Measurements from ENCODE around the gene KCNJ9. TPM values are rescaled to one million over a fixed set of nuclear protein-coding genes. Genes with fewer than 3 reads are reported as not detected.

The KCNJ9 gene
- total and polyA plus RNA-seq, 2 of the 13 experiments (the other 11 are each of a cell fraction or from before 2014, with no cell fraction given) = not detected

DNA sequence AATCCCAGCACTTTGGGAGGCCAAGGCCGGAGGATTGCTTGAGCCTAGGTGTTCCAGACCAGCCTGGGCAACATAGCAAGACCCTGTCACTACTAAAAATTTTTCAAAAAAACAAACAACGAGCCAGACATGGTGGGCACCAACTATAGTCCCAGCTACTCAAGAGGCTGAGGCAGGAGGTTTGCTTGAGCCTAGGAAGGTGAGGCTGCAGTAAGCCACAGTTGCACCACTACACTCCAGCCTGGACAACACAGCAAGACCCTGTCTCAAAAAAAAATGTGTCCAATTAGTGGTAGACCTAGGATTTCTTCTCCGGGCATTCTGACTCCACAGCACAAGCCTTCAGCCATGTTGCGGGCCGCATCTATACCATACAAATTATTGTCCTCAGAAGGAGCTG lies 23.8 kb downstream of the KCNJ9 start:
- 93% methylated on average over 5 of the region's 5 CpGs for WGBS (ENCODE audit: low lambda C conversion rate)
- FAIRE-seq (no peak), ATAC-seq (no peak), DNase-seq (ENCODE audit: low spot score) (no peak)
- no peaks in the 10 kb centered on the region; a peak in 1 of 5 replicates for H3K36me3 ChIP-seq (replicated peaks in 1 of 2; ENCODE audit: control insufficient read depth in 1 of 2, insufficient read depth in 2 of 2, low read length in 2 of 2)
- in situ Hi-C loops (cut with HindIII; ENCODE audit: extremely low pct_ligation_motif_present, low pct_unique_long_range_greater_than_20kb) (loop anchor here (10.0 kb wide), 1 partner anchor 110 kb away; no protein-coding TSS in a partner anchor), intact Hi-C loops (cut with micrococcal nuclease; ENCODE audit: unreplicated experiment) (no loop called here)
- ChIA-PET CTCF (ENCODE audit: low intra/inter-chr PET ratio, low total read pairs) (no interaction called here), POLR2A (no interaction called here)
- H3K4me3 ChIP-seq (replicated peaks in 1 of 3; ENCODE audit: insufficient read depth in 1 of 3, low read depth in 2 of 3, low read length in 3 of 3) = no peak overlapping the region
- H3K9ac ChIP-seq (ENCODE audit: insufficient read depth, low read depth, low read length) = no peak overlapping the region
- no peaks in the 10 kb centered on the region for H3K27me3 ChIP-seq (ENCODE audit: control insufficient read depth in 1 of 2, insufficient read depth in 2 of 2, low read length in 2 of 2)
- no TSS peak for BruUV-seq (replicated peaks)
- H3K27ac ChIP-seq (ENCODE audit: extremely low read length, insufficient read depth, low read length) = no peak overlapping the region
- H4K20me1 ChIP-seq (ENCODE audit: insufficient read depth, low read length) = no peaks in the 10 kb centered on the region
- no peak overlapping the region for H3K4me2 ChIP-seq (ENCODE audit: low read depth, low read length)
- H3K79me2 ChIP-seq (ENCODE audit: insufficient read depth, low read length) = no peaks in the 10 kb centered on the region
- H3K9me3 ChIP-seq (ENCODE audit: low read length) = no peaks in the 10 kb centered on the region
- peaks cover 86% of the 10 kb centered on the region for H3K4me1 ChIP-seq (ENCODE audit: insufficient read depth, low read length)
- TF ChIP-seq ZNF720 (CRISPR knock-in tag; IDR thresholded peaks at IDR 0.05) (no peak), ZNF121 (CRISPR knock-in tag; IDR thresholded peaks at IDR 0.05) (peak; percentile 74), FLYWCH1 (CRISPR knock-in tag; IDR thresholded peaks at IDR 0.05) (no peak)
- H2AFZ ChIP-seq (ENCODE audit: low read length) = no peak overlapping the region

DNA sequence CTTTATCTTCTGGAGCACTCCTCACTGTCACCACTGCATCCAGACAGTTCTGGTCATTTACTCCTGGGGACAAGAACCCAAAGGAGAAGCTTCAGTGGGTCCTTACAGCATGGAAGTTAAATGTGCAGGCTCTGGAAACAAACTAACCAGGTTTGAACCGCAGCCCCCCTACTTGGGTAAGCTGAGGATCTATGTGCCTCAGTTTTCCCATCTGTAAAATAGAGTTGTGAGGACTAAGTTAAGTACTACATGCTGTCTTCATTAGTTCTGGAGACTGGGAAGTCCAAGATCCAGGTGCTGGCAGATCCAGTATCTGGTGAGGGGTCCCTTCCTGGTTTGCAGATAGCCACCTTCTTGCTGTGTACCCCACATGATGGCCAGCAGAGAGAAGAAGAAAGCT lies 26.2 kb downstream of the KCNJ9 start:
- FAIRE-seq = no peak
- no peaks in the 10 kb centered on the region for H4K20me1 ChIP-seq (ENCODE audit: insufficient read depth, low read length)
- BruUV-seq (replicated peaks) = no TSS peak
- no peaks in the 10 kb centered on the region; a peak in 1 of 5 replicates for H3K36me3 ChIP-seq (replicated peaks in 1 of 2; ENCODE audit: control insufficient read depth in 1 of 2, insufficient read depth in 2 of 2, low read length in 2 of 2)
- no peaks in the 10 kb centered on the region for H3K27me3 ChIP-seq (ENCODE audit: control insufficient read depth in 1 of 2, insufficient read depth in 2 of 2, low read length in 2 of 2)
- in situ Hi-C loops (cut with HindIII; ENCODE audit: extremely low pct_ligation_motif_present, low pct_unique_long_range_greater_than_20kb) = loop anchor here (10.0 kb wide), 1 partner anchor 107 kb away; no protein-coding TSS in a partner anchor
- no peak overlapping the region for H3K4me3 ChIP-seq (replicated peaks in 1 of 3; ENCODE audit: insufficient read depth in 1 of 3, low read depth in 2 of 3, low read length in 3 of 3)
- CTCF ChIA-PET (ENCODE audit: low intra/inter-chr PET ratio, low total read pairs) = no interaction called here
- no peak overlapping the region for H2AFZ ChIP-seq (ENCODE audit: low read length)
- H3K4me1 ChIP-seq (ENCODE audit: insufficient read depth, low read length) = peaks cover 75% of the 10 kb centered on the region
- no peak overlapping the region for H3K4me2 ChIP-seq (ENCODE audit: low read depth, low read length)
- no peak for DNase-seq (ENCODE audit: low spot score)
- H3K79me2 ChIP-seq (ENCODE audit: insufficient read depth, low read length) = no peaks in the 10 kb centered on the region
- no peak overlapping the region for H3K9ac ChIP-seq (ENCODE audit: insufficient read depth, low read depth, low read length)
- no peak overlapping the region for H3K27ac ChIP-seq (ENCODE audit: extremely low read length, insufficient read depth, low read length)
- TF ChIP-seq ZNF629 (CRISPR knock-in tag; conservative IDR thresholded peaks at IDR 0.05) = peak; percentile 62
- TF ChIP-seq, protein P1, sequence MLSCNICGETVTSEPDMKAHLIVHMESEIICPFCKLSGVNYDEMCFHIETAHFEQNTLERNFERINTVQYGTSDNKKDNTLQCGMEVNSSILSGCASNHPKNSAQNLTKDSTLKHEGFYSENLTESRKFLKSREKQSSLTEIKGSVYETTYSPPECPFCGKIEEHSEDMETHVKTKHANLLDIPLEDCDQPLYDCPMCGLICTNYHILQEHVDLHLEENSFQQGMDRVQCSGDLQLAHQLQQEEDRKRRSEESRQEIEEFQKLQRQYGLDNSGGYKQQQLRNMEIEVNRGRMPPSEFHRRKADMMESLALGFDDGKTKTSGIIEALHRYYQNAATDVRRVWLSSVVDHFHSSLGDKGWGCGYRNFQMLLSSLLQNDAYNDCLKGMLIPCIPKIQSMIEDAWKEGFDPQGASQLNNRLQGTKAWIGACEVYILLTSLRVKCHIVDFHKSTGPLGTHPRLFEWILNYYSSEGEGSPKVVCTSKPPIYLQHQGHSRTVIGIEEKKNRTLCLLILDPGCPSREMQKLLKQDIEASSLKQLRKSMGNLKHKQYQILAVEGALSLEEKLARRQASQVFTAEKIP (CRISPR knock-in tag; IDR thresholded peaks at IDR 0.05; ENCODE audit: borderline replicate concordance) = no peak
- ATAC-seq = no peak
- H3K9me3 ChIP-seq (ENCODE audit: low read length) = no peaks in the 10 kb centered on the region
- intact Hi-C loops (cut with micrococcal nuclease; ENCODE audit: unreplicated experiment) = no loop called here
- WGBS (ENCODE audit: low lambda C conversion rate) = 100% methylated on average over 1 of the region's 1 CpG
- POLR2A ChIA-PET = no interaction called here
